ENCODE measurements around the gene FBXO36. TPM values are rescaled to one million over a fixed set of nuclear protein-coding genes. Genes with fewer than 3 reads are reported as not detected.
"Not testable (repeated sequence)": the region's sequence is repeated elsewhere in the genome, so short reads cannot be mapped to it uniquely, and the experiment has no call there.

Gene FBXO36
- total RNA-seq, 1 experiment from 2014 or later: 3.8 TPM

DNA sequence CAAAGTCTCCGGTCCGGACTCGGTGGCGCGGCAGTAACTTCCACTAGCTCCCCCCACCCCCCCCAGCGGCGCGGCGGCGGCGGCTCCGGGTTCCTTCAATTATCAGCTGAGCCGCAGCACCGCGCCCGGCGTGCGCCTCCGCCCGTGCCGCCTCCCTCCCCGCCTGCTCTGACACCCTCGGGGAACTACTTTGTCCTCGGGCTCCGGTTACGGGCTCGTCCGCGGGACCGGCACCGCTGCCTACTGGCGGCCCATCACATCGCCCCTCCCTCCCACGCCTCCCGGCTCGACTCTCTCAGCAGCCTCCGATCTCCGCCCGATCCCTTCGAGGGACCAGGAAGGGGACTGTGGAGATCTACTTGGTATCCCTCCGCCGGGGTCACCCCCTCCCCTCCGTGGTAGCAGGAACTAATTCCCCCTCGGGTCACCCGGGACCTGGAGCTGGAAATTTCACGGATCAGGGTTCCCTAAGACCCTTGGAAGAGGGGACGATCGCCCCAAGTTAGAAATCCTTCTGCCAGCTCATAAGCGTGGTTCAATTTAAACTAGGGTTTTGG is 333 bp upstream of the FBXO36 start, which contains the start of gene TRIP12:
Gene TRIP12, minus strand, starts transcription at position 118 of the 557 bp plus-strand sequence. CDS start 41,930 bp downstream, outside the sequence.
- TF ChIP-seq ZNF274 (IDR thresholded peaks at IDR 0.05; ENCODE audit: low read depth, low read length) (no peak), ELF1 (IDR thresholded peaks at IDR 0.05; ENCODE audit: borderline replicate concordance, low read depth) (peak; percentile 76), TCF7L2 (IDR thresholded peaks at IDR 0.05; ENCODE audit: borderline replicate concordance, extremely low read depth, insufficient read depth, insufficient read length) (peak; percentile 74), POLR2AphosphoS5 (IDR thresholded peaks at IDR 0.05; ENCODE audit: low read depth, low read length) (no peak; the same call in 1 of the 2 replicates), POLR2A (IDR thresholded peaks at IDR 0.05; ENCODE audit: borderline replicate concordance, extremely low read depth, insufficient read depth, insufficient read length) (no peak), EGR1 (IDR thresholded peaks at IDR 0.05; ENCODE audit: low read depth) (peak; percentile 71), SP1 (IDR thresholded peaks at IDR 0.05; ENCODE audit: low read depth) (peak; percentile 48; the same call in 1 of the 2 replicates), YY1 (IDR thresholded peaks at IDR 0.05; ENCODE audit: extremely low read depth, insufficient replicate concordance, low read depth, low read length) (no peak), REST (IDR thresholded peaks at IDR 0.05; ENCODE audit: low read depth) (no peak), SIN3A (IDR thresholded peaks at IDR 0.05; ENCODE audit: low read depth) (0 out of 2 replicates have a peak, but pooled peaks have one; percentile 18), CEBPB (IDR thresholded peaks at IDR 0.05; ENCODE audit: low read depth) (no peak), EZH2phosphoT487 (IDR thresholded peaks at IDR 0.05; ENCODE audit: borderline replicate concordance) (no peak)
- peak; percentile 79 for ATAC-seq
- BruUV-seq (replicated peaks): no TSS peak

DNA sequence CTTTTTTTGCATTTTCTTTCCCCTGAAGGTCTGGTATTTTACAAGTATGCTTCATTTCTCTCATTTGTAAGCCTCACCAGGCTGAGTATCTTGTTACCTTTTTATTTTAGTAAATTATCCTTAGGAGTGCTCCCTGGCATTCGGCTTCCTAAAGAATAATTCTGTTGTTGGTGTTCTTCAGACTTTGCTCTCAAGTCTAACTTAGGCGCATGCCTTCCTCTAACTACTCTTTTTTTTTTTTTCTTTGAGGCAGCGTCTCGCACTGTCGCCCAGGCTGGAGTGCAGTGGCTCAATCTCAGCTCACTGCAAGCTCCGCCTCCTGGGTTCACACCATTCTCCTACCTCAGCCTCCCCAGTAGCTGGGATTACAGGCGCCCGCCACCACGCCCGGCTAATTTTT is 2.2 kb downstream of the FBXO36 start:
- H3K4me2 ChIP-seq (ENCODE audit: low read length); H3K27ac ChIP-seq (ENCODE audit: low read depth, low read length); H3K9me2 ChIP-seq (ENCODE audit: insufficient read depth); H3K36me3 ChIP-seq (ENCODE audit: control insufficient read depth in 1 of 2, insufficient read depth in 2 of 2, low read length in 2 of 2); BruUV-seq (replicated peaks); DNase-seq (ENCODE audit: low read depth, low spot score); H3K4me3 ChIP-seq (replicated peaks in 1 of 2; ENCODE audit: low read depth in 1 of 2, low read length in 2 of 2); H3K9ac ChIP-seq (ENCODE audit: low read length); CTCF ChIA-PET; ATAC-seq; H3K9me3 ChIP-seq (ENCODE audit: control insufficient read depth in 1 of 2, insufficient read depth in 1 of 2, low read depth in 1 of 2, low read length in 2 of 2); H4K20me1 ChIP-seq (ENCODE audit: insufficient read depth); RAD21 ChIA-PET (ENCODE audit: low non-redundant PET in 1 of 2, low total read pairs in 2 of 2, uncharacterized antibody in 2 of 2, unreplicated experiment in 2 of 2); H2AFZ ChIP-seq (ENCODE audit: low read depth, low read length, poor library complexity, severe bottlenecking); H3K27me3 ChIP-seq (ENCODE audit: insufficient read depth, low read length); POLR2A ChIA-PET: not testable (repeated sequence)
- H3K79me2 ChIP-seq (ENCODE audit: insufficient read depth, low read length): peaks cover 45% of the 10 kb centered on the region
- peaks cover 14 to 19% of the 10 kb centered on the region in 2 experiments; a peak in 3 of 4 replicates for H3K4me1 ChIP-seq (ENCODE audit: control insufficient read depth in 1 of 2, insufficient read depth in 2 of 2, low read length in 2 of 2)
- intact Hi-C loops (cut with micrococcal nuclease): loop anchor here (5.0 to 10.0 kb wide), 2 partner anchors 688 to 870 kb away; no protein-coding TSS in a partner anchor

More for the DNA sequence above, 333 bp upstream of the FBXO36 start, which contains the start of gene TRIP12:
- no peaks in the 10 kb centered on the region for H3K27me3 ChIP-seq (ENCODE audit: insufficient read depth, low read length)
- H3K9ac ChIP-seq (ENCODE audit: low read length): peak within 1 kb of the TSS; percentile 73
- H3K4me3 ChIP-seq (replicated peaks in 1 of 2; ENCODE audit: low read depth in 1 of 2, low read length in 2 of 2): peak within 1 kb of the TSS; percentile 77 to 94
- ChIA-PET RAD21 (ENCODE audit: low non-redundant PET in 1 of 2, low total read pairs in 2 of 2, uncharacterized antibody in 2 of 2, unreplicated experiment in 2 of 2) (no interaction called here), CTCF (no interaction called here), POLR2A (interaction anchor here (0.5 to 1.4 kb wide), 2 partner anchors 10 to 17 kb away, joined by 3 to 7 read pairs; no protein-coding TSS in a partner anchor)
- no peaks in the 10 kb centered on the region for H3K9me3 ChIP-seq (ENCODE audit: control insufficient read depth in 1 of 2, insufficient read depth in 1 of 2, low read depth in 1 of 2, low read length in 2 of 2)
- H2AFZ ChIP-seq (ENCODE audit: low read depth, low read length, poor library complexity, severe bottlenecking): peak within 1 kb of the TSS; percentile 93
- H3K9me2 ChIP-seq (ENCODE audit: insufficient read depth): no peaks in the 10 kb centered on the region
- peaks cover 14 to 17% of the 10 kb centered on the region in 2 experiments; a peak in 3 of 4 replicates for H3K4me1 ChIP-seq (ENCODE audit: control insufficient read depth in 1 of 2, insufficient read depth in 2 of 2, low read length in 2 of 2)
- intact Hi-C loops (cut with micrococcal nuclease): loop anchor here (5.0 to 10.0 kb wide), 2 partner anchors 690 to 873 kb away; no protein-coding TSS in a partner anchor
- H3K79me2 ChIP-seq (ENCODE audit: insufficient read depth, low read length): peaks cover 69% of the 10 kb centered on the region
- H3K4me2 ChIP-seq (ENCODE audit: low read length): peak within 1 kb of the TSS; percentile 97
- H4K20me1 ChIP-seq (ENCODE audit: insufficient read depth): peaks cover 6% of the 10 kb centered on the region; the same call in 1 of the 2 replicates
- peaks cover 0 to 7% of the 10 kb centered on the region in 2 experiments; a peak in 1 of 4 replicates for H3K36me3 ChIP-seq (ENCODE audit: control insufficient read depth in 1 of 2, insufficient read depth in 2 of 2, low read length in 2 of 2)
- peak within 1 kb of the TSS; percentile 77 for H3K27ac ChIP-seq (ENCODE audit: low read depth, low read length)
- DNase-seq (ENCODE audit: low read depth, low spot score): peak; percentile 89

Measured in HCT116 (cell line).